Endodermal cell (in vitro differentiated cells): ENCODE results near the gene RPTOR. TPM values are rescaled to one million over a fixed set of nuclear protein-coding genes. Genes with fewer than 3 reads are reported as not detected.

Experiments used
- DNase-seq: peaks from one replicate; pipeline ENCODE4 v3.0.0-alpha.2; 2017
- H3K27ac ChIP-seq: 2 replicates; pipeline ENCODE4 v1.5.1; 2013; ENCODE audit warnings: mild to moderate bottlenecking, low read depth, low read length, moderate library complexity
- H3K27me3 ChIP-seq: 2 replicates; pipeline ENCODE4 v1.6.1; 2013; ENCODE audit warnings: mild to moderate bottlenecking, low read length, moderate library complexity; ENCODE audit not compliant: insufficient read depth, control insufficient read depth, poor library complexity, severe bottlenecking
- H3K36me3 ChIP-seq: 2 replicates; pipeline ENCODE4 v1.7.0; 2013; ENCODE audit warnings: mild to moderate bottlenecking, low read length, moderate library complexity; ENCODE audit not compliant: control insufficient read depth, insufficient read depth
- H3K4me1 ChIP-seq: one replicate; pipeline ENCODE4 v1.7.0; 2013; ENCODE audit warnings: low read length; ENCODE audit not compliant: control insufficient read depth, insufficient read depth
- H3K4me3 ChIP-seq: 2 replicates; pipeline ENCODE4 v1.5.1; 2013; ENCODE audit warnings: mild to moderate bottlenecking, low read length, moderate library complexity
- H3K9ac ChIP-seq: 2 replicates; pipeline ENCODE4 v1.6.1; 2013; ENCODE audit warnings: mild to moderate bottlenecking, low read length, moderate library complexity; ENCODE audit not compliant: poor library complexity, severe bottlenecking; ENCODE audit errors: extremely low read depth
- H3K9me3 ChIP-seq: 2 replicates; pipeline ENCODE4 v1.6.1; 2013; ENCODE audit warnings: mild to moderate bottlenecking, low read length, moderate library complexity; ENCODE audit not compliant: control insufficient read depth
- H3K27ac Mint-ChIP-seq: 2 replicates; pipeline ENCODE4 v1.8.0; 2020; ENCODE audit warnings: mixed read lengths
- H3K27me3 Mint-ChIP-seq: 2 replicates; pipeline ENCODE4 v1.8.0; 2021; ENCODE audit warnings: mild to moderate bottlenecking, mixed read lengths; ENCODE audit not compliant: insufficient read depth
- H3K36me3 Mint-ChIP-seq: 2 replicates; pipeline ENCODE4 v1.8.0; 2020; ENCODE audit warnings: low read depth, mixed read lengths
- H3K4me1 Mint-ChIP-seq: 2 replicates; pipeline ENCODE4 v1.8.0; 2020; ENCODE audit warnings: mixed read lengths
- H3K4me3 Mint-ChIP-seq: 2 replicates; pipeline ENCODE4 v1.8.0; 2020; ENCODE audit warnings: mild to moderate bottlenecking, moderate library complexity, mixed read lengths
- H3K9me3 Mint-ChIP-seq: 2 replicates; pipeline ENCODE4 v1.8.0; 2020; ENCODE audit warnings: mild to moderate bottlenecking, mixed read lengths
- CTCF ChIP-seq: fragments of 200-600 bp; sonication (generic); conservative IDR thresholded peaks from 2 replicates; pipeline ENCODE4 v1.5.0; 2021; ENCODE audit warnings: antibody characterized with exemption, mild to moderate bottlenecking
- WGBS, 2 experiments: methylation state at CpG; one replicate each; pipeline versions ENCODE4 v1.1.5 to v1.1.7; 2013; ENCODE audit warnings: missing lambda C conversion rate in 2 of 2, mixed read lengths in 1 of 2; ENCODE audit not compliant: insufficient coverage in 1 of 2, insufficient read length in 1 of 2; 5-methylcytosine and 5-hydroxymethylcytosine counted together
- total RNA-seq, 2 donors: library from RNA; stranded (reverse); fragmentation: NEBNext Ultra II Directional in 1 of 2; extraction: Animal tissue kit (Norgen Biotek cat#: 25700) in 1 of 2; gene quantifications; 2 replicates in 1 of 2; 3 replicates in 1 of 2; pipeline ENCODE4 v1.2.1, GENCODE V29; 2021

The RPTOR gene
- total RNA-seq, 2 donors from 2014 or later, result 45.1 to 53.4 TPM

DNA sequence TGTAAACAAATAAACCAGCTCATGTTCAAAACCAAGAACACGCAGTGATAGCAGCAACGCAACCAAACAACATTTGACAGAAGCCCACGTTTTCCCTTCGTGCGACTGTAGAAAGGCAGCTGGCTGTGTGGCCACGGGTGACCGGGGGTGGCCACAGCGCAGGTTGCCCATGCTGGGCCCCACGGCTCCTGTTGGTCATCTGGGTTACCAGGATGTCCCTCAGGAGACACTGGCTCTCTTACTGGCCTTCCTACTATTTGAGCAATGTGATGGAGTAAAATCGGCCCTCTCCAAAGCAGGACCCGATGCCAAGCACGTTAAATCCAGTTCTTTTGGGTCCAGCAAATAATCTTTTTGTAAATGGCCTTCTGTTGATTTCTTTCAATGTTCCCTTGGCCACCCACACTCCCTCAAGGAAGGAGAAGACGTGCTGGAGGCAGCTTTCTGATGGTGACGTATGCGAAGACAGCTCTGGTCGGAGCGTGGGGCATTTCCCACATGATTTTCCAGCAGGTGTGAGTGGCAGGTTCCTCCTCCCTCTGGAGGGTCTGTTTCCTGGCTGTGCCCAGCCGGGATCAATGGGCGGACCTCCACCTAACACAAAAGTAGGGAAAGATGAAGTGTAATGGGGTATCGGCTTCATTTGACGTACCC is 303.9 kb downstream of the RPTOR start:
- H3K36me3 ChIP-seq, result peaks cover 15% of the 10 kb centered on the region
- H3K27ac ChIP-seq, result no peak overlapping the region
- H3K9me3 ChIP-seq, result no peaks in the 10 kb centered on the region
- Mint-ChIP-seq H3K4me1 (peaks cover 14% of the 10 kb centered on the region), H3K27ac (no peak overlapping the region), H3K36me3 (peaks cover 30% of the 10 kb centered on the region), H3K27me3 (no peaks in the 10 kb centered on the region), H3K9me3 (no peaks in the 10 kb centered on the region), H3K4me3 (no peak overlapping the region)
- no peak for TF ChIP-seq CTCF
- 95 to 96% methylated on average over 17 to 21 of the region's 21 CpGs for WGBS, 2 experiments
- no peak overlapping the region for H3K9ac ChIP-seq
- H3K27me3 ChIP-seq, result no peaks in the 10 kb centered on the region
- H3K4me3 ChIP-seq, result no peak overlapping the region
- H3K4me1 ChIP-seq, result no peaks in the 10 kb centered on the region
- DNase-seq, result no peak

DNA sequence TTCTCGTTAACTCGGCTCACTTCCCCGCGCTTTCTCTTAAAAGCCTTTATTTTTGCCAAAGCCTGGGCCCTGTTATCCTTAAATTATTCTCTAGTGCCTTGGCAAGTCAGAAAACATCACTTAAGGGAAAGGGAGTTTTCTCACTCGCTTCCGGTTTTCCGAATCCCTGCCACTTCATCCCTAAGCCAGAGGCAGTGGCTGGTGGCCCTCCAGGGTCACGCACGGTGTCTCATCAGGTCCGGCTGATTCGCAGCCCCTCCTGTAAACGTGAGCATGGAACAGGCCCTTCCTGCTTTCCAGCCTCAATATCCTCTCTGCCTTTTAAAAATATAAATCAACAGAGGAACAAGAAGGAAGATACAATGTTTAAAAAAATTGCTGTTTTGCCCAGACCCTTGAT is 304.5 kb downstream of the RPTOR start:
- DNase-seq, result no peak
- H3K4me1 Mint-ChIP-seq, result peaks cover 10% of the 10 kb centered on the region
- H3K4me3 Mint-ChIP-seq, result no peak overlapping the region
- peaks cover 30% of the 10 kb centered on the region for H3K36me3 Mint-ChIP-seq
- Histone ChIP-seq H3K9ac (no peak overlapping the region), H3K36me3 (peaks cover 15% of the 10 kb centered on the region), H3K4me1 (no peaks in the 10 kb centered on the region), H3K27me3 (no peaks in the 10 kb centered on the region), H3K4me3 (no peak overlapping the region), H3K27ac (no peak overlapping the region), H3K9me3 (no peaks in the 10 kb centered on the region)
- H3K27me3 Mint-ChIP-seq, result no peaks in the 10 kb centered on the region
- H3K27ac Mint-ChIP-seq, result no peak overlapping the region
- H3K9me3 Mint-ChIP-seq, result no peaks in the 10 kb centered on the region
- 97 to 99% methylated on average over 11 to 12 of the region's 12 CpGs for WGBS, 2 experiments
- no peak for TF ChIP-seq CTCF

- peaks cover 6% of the 10 kb centered on the region for H3K4me1 Mint-ChIP-seq
- peaks cover 33% of the 10 kb centered on the region for H3K36me3 Mint-ChIP-seq
- H3K27ac Mint-ChIP-seq, result no peak overlapping the region
- no peaks in the 10 kb centered on the region for H3K9me3 Mint-ChIP-seq
- Histone ChIP-seq H3K27me3 (no peaks in the 10 kb centered on the region), H3K9ac (no peak overlapping the region), H3K36me3 (peaks cover 17% of the 10 kb centered on the region), H3K4me1 (no peaks in the 10 kb centered on the region), H3K9me3 (no peaks in the 10 kb centered on the region), H3K27ac (no peak overlapping the region), H3K4me3 (no peak overlapping the region)
- 93 to 95% methylated on average over 9 of the region's 9 CpGs for WGBS, 2 experiments
- no peak for TF ChIP-seq CTCF
- no peak for DNase-seq
- H3K27me3 Mint-ChIP-seq, result no peaks in the 10 kb centered on the region
- H3K4me3 Mint-ChIP-seq, result no peak overlapping the region
Measured at GRCh38 chr17:80850109-80850508, 305.5 kb downstream of the RPTOR start.
